Left lung (tissue), 14 donors: ENCODE results near the gene FABP3. TPM values are rescaled to one million over a fixed set of nuclear protein-coding genes. Genes with fewer than 3 reads are reported as not detected.
A peak's percentile ranks its signal among the peaks of the same experiment; 100 is the strongest.

Experiments
- ATAC-seq: fragments of 200-7000 bp; cut with Tn5 transposase; one replicate; pipeline ENCODE4 v1.9.1; 2020; ENCODE audit warnings: moderate library complexity
- DNase-seq, 4 donors: peaks; one replicate each; pipeline ENCODE4 v3.0.0-alpha.2; 2013 to 2020
- H3K27ac ChIP-seq, 2 donors: fragments of 200-600 bp; sonication (generic) in 1 of 2; one replicate each; pipeline versions ENCODE4 v1.5.0 to v1.8.0; 2020 to 2021
- H3K27me3 ChIP-seq, 2 donors: fragments of 200-600 bp; sonication (generic) in 1 of 2; one replicate each; pipeline versions ENCODE4 v1.5.0 to v1.8.0; 2020 to 2021
- H3K36me3 ChIP-seq, 2 donors: fragments of 200-600 bp; sonication (generic) in 1 of 2; one replicate each; pipeline versions ENCODE4 v1.5.0 to v1.8.0; 2020 to 2021
- H3K4me1 ChIP-seq, 2 donors: fragments of 200-600 bp; one replicate each; pipeline ENCODE4 v1.8.0; 2021
- H3K4me3 ChIP-seq, 2 donors: fragments of 200-600 bp; sonication (generic) in 1 of 2; one replicate each; pipeline versions ENCODE4 v1.5.0 to v1.8.0; 2020 to 2021; ENCODE audit warnings: mild to moderate bottlenecking in 1 of 2
- H3K9me3 ChIP-seq, 2 donors: fragments of 200-600 bp; sonication (generic) in 1 of 2; one replicate each; pipeline versions ENCODE4 v1.5.0 to v1.8.0; 2020 to 2021
- CTCF ChIP-seq, 2 donors: fragments of 200-600 bp; sonication (generic) in 1 of 2; IDR thresholded peaks; one replicate each; pipeline versions ENCODE4 v1.5.0 to v1.8.0; 2021; ENCODE audit warnings: antibody characterized with exemption in 2 of 2
- intact Hi-C, 2 donors: fragments of 100-400 bp; cut with DNase I; formaldehyde crosslinking; loops; one replicate each; pipeline versions ENCODE4 v1.11.2 to v1.14.2; 2022
- long read RNA-seq, 12 donors: library from polyadenylated mRNA in 2 of 12; unstranded in 2 of 12; transcript quantifications; one replicate each; pipeline ENCODE4 v2.0.0 and lab custom pipeline, GENCODE V29; 2019 to 2026
- polyA plus RNA-seq, 6 donors: library from polyadenylated mRNA; unstranded; fragments of 120-200 nt; gene quantifications; one replicate each; pipeline ENCODE4 v1.2.1, GENCODE V29; 2013; ENCODE audit not compliant: insufficient read length in 6 of 6
- total RNA-seq, 2 donors: library from RNA; stranded (reverse); fragmentation: NEBNext Ultra II Directional; extraction: Animal tissue kit (Norgen Biotek cat#: 25700); gene quantifications; one replicate each; pipeline ENCODE4 v1.2.1, GENCODE V29; 2021
- donor health status: DM: no; HTN: yes; CAD: no.
- donor health status: DM: no; HTN: no; CAD: no.

Gene FABP3
- 10 to 100 TPM; 17.1 to 71.0 TPM for total RNA-seq
- 10 to 100 TPM in 2 of 6 donors, 1 to 10 TPM in 4; 7.7 to 13.0 (median 8.1) TPM for polyA plus RNA-seq
- long read RNA-seq, donor 1, partial matches to known transcripts, result 0 of 4 reads
- long read RNA-seq, donor 1, other reads (novel, unspliced or antisense), result 0 of 4 reads
- long read RNA-seq, donor 2, partial matches to known transcripts, result 0 of 2 reads
- long read RNA-seq, donor 2, other reads (novel, unspliced or antisense), result 0 of 2 reads
- long read RNA-seq, donor 3, result 0 reads
- long read RNA-seq, donor 4, transcript FABP3-201 (4 exons, 725 nt), result major isoform, 26 of 29 reads
- long read RNA-seq, donor 4, partial matches to known transcripts, result 0 of 29 reads
- long read RNA-seq, donor 4, other reads (novel, unspliced or antisense), result 2 of 29 reads
- long read RNA-seq, donor 5, transcript FABP3-201 (4 exons, 725 nt), result major isoform, 5 of 6 reads
- long read RNA-seq, donor 5, partial matches to known transcripts, result 0 of 6 reads
- long read RNA-seq, donor 5, other reads (novel, unspliced or antisense), result 0 of 6 reads
- long read RNA-seq, donor 6, partial matches to known transcripts, result 0 of 1 reads
- long read RNA-seq, donor 6, other reads (novel, unspliced or antisense), result 0 of 1 reads
- long read RNA-seq, donor 7, partial matches to known transcripts, result 0 of 2 reads
- long read RNA-seq, donor 7, other reads (novel, unspliced or antisense), result 0 of 2 reads
- long read RNA-seq, donor 8, partial matches to known transcripts, result 0 of 1 reads
- long read RNA-seq, donor 8, other reads (novel, unspliced or antisense), result 0 of 1 reads
- long read RNA-seq, donor 9, partial matches to known transcripts, result 0 of 2 reads
- long read RNA-seq, donor 9, other reads (novel, unspliced or antisense), result 0 of 2 reads
- long read RNA-seq, donor 10, transcript FABP3-201 (4 exons, 725 nt), result major isoform, 8 of 10 reads
- long read RNA-seq, donor 10, partial matches to known transcripts, result 0 of 10 reads
- long read RNA-seq, donor 10, other reads (novel, unspliced or antisense), result 2 of 10 reads
- long read RNA-seq, donor 11, transcript FABP3-203 (3 exons, 535 nt), result minor isoform, 7 of 54 reads
- long read RNA-seq, donor 11, transcript FABP3-201 (4 exons, 725 nt), result major isoform, 47 of 54 reads
- long read RNA-seq, donor 11, partial matches to known transcripts, result 0 of 54 reads
- long read RNA-seq, donor 11, other reads (novel, unspliced or antisense), result 0 of 54 reads
- long read RNA-seq, donor 12, transcript FABP3-201 (4 exons, 725 nt), result major isoform, 5 of 14 reads
- long read RNA-seq, donor 12, partial matches to known transcripts, result 9 of 14 reads
- long read RNA-seq, donor 12, other reads (novel, unspliced or antisense), result 0 of 14 reads

GRCh38 chr1:31373056-31373896 is at the start of gene FABP3:
TSS of gene FABP3 (minus strand) at chr1:31373076. CDS start at chr1:31373014, 62 bp downstream.
- peak; percentile 82 for ATAC-seq

GRCh38 chr1:31421371-31422040 is 48.6 kb upstream of the FABP3 start:
- no peaks in the 10 kb centered on the region for H3K36me3 ChIP-seq
- no peak overlapping the region for H3K4me3 ChIP-seq
- peaks cover 9 to 13% of the 10 kb centered on the region in 2 donors for H3K4me1 ChIP-seq
- no peak for ATAC-seq
- intact Hi-C loops, result loop anchor here in 1 of 2 donors (10.0 kb wide), 1 partner anchor 237 kb away; no protein-coding TSS in a partner anchor
- TF ChIP-seq CTCF (IDR thresholded peaks at IDR 0.05), result no peak
- H3K9me3 ChIP-seq, result no peaks in the 10 kb centered on the region
- DNase-seq, result no peak
- H3K27ac ChIP-seq, result no peak overlapping the region
- H3K27me3 ChIP-seq, result peaks cover 0 to 9% of the 10 kb centered on the region in 2 donors

More at GRCh38 chr1:31373056-31373896, at the start of gene FABP3:
- peak; percentile 56 to 88 (median 80) for DNase-seq
- TF ChIP-seq CTCF (IDR thresholded peaks at IDR 0.05), result no peak
- intact Hi-C loops, result no loop called here
- Histone ChIP-seq H3K27ac (peak within 1 kb of the TSS; percentile 20 to 80), H3K9me3 (no peaks in the 10 kb centered on the region), H3K4me3 (peak within 1 kb of the TSS; percentile 20 to 26), H3K4me1 (peaks cover 16 to 24% of the 10 kb centered on the region in 2 donors), H3K36me3 (no peaks in the 10 kb centered on the region), H3K27me3 (peaks cover 0 to 13% of the 10 kb centered on the region in 2 donors)

GRCh38 chr1:31420716-31421115 is 47.8 kb upstream of the FABP3 start:
- DNase-seq (no peak), ATAC-seq (no peak)
- H3K27me3 ChIP-seq, result peaks cover 0 to 9% of the 10 kb centered on the region in 2 donors
- H3K27ac ChIP-seq, result no peak overlapping the region
- no peaks in the 10 kb centered on the region for H3K9me3 ChIP-seq
- intact Hi-C loops, result loop anchor here in 1 of 2 donors (10.0 kb wide), 1 partner anchor 236 kb away; no protein-coding TSS in a partner anchor
- H3K4me3 ChIP-seq, result no peak overlapping the region
- H3K4me1 ChIP-seq, result peaks cover 9 to 19% of the 10 kb centered on the region in 2 donors
- H3K36me3 ChIP-seq, result no peaks in the 10 kb centered on the region
- no peak for TF ChIP-seq CTCF (IDR thresholded peaks at IDR 0.05)
